H1 (cell line): ENCODE measurements around the gene NET1.

ENCODE experiments used
- ASH2L ChIP-seq: fragments of 200-600, 300-600 bp; sonication (generic); IDR thresholded peaks from one replicate; pipeline ENCODE4 v1.7.1; 2017; ENCODE audit warnings: low read length
- BRCA1 ChIP-seq: IDR thresholded peaks from 2 replicates; pipeline ENCODE4 v1.6.1; 2012; ENCODE audit warnings: low read depth, low read length, improper control_type of control experiment
- CTCF ChIP-seq, 3 experiments: IDR thresholded peaks; 1 replicate in 2 of 3; 2 replicates in 1 of 3; pipeline versions ENCODE4 v1.5.1 to v1.6.1; 2011; ENCODE audit warnings: low read length in 3 of 3, mild to moderate bottlenecking in 3 of 3, inconsistent platforms in 2 of 3, low read depth in 1 of 3, moderate library complexity in 1 of 3; ENCODE audit not compliant: insufficient read depth in 1 of 3; ENCODE audit errors: control extremely low read depth in 1 of 3
- RFX5 ChIP-seq: IDR thresholded peaks from 2 replicates; pipeline ENCODE4 v1.6.1; 2011; ENCODE audit warnings: low read depth, low read length, improper control_type of control experiment, borderline replicate concordance
- SRF ChIP-seq: IDR thresholded peaks from 2 replicates; pipeline ENCODE4 v1.6.1; 2011; ENCODE audit warnings: mild to moderate bottlenecking, low read depth, low read length, moderate library complexity
- SUZ12 ChIP-seq: fragments of 200-600 bp; sonication (generic); IDR thresholded peaks from 2 replicates; pipeline ENCODE4 v1.6.1; 2012; ENCODE audit warnings: mild to moderate bottlenecking, inconsistent platforms, low read length, moderate library complexity, mixed read lengths
- TAF1 ChIP-seq: IDR thresholded peaks from 2 replicates; pipeline ENCODE4 v1.6.1; 2011; ENCODE audit warnings: mild to moderate bottlenecking, low read depth, low read length
- TF ChIP-seq, protein P1 (sequence below): IDR thresholded peaks from 2 replicates; pipeline ENCODE4 v1.6.1; 2011; ENCODE audit warnings: low read length, improper control_type of control experiment

GRCh38 chr10:5413012-5413938 lies 918 bp downstream of the NET1 start:
- TF ChIP-seq SRF (no peak), BRCA1 (no peak), TAF1 (no peak), SUZ12 (no peak), CTCF (IDR thresholded peaks at IDR 0.05; ENCODE audit: control extremely low read depth in 1 of 3, insufficient read depth in 1 of 3, low read depth in 1 of 3, low read length in 3 of 3) (no peak), ASH2L (no peak), RFX5 (no peak)
- TF ChIP-seq, protein P1, sequence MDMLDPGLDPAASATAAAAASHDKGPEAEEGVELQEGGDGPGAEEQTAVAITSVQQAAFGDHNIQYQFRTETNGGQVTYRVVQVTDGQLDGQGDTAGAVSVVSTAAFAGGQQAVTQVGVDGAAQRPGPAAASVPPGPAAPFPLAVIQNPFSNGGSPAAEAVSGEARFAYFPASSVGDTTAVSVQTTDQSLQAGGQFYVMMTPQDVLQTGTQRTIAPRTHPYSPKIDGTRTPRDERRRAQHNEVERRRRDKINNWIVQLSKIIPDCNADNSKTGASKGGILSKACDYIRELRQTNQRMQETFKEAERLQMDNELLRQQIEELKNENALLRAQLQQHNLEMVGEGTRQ, result no peak
